ENCODE measurements around the gene ELK4.

The ELK4 gene

GRCh38 chr1:205631768-205632668, at the start of gene ELK4:
Gene ELK4, minus strand, starts transcription at chr1:205632011. Its CDS starts 8,129 bp downstream, at chr1:205623882.
- peak; percentile 64 for DNase-seq

GRCh38 chr1:205681364-205681763, 49.6 kb upstream of the ELK4 start:
- DNase-seq = no peak

GRCh38 chr1:205680073-205680851, 48.5 kb upstream of the ELK4 start, which contains the start of gene SLC45A3:
Gene SLC45A3, minus strand, starts transcription at chr1:205680509. Its CDS starts 15,853 bp downstream, at chr1:205664656.
- no peak for DNase-seq

GRCh38 chr1:205678286-205679111, 46.7 kb upstream of the ELK4 start:
- DNase-seq = no peak

- no peak for DNase-seq
Observed at GRCh38 chr1:205677167-205677566, 45.4 kb upstream of the ELK4 start.

- no peak for DNase-seq
Observed at GRCh38 chr1:205676597-205676996, 44.8 kb upstream of the ELK4 start.

GRCh38 chr1:205676002-205676401, 44.2 kb upstream of the ELK4 start:
- no peak for DNase-seq

- no peak for DNase-seq
Observed at GRCh38 chr1:205675247-205675646, 43.4 kb upstream of the ELK4 start.

GRCh38 chr1:205672970-205673369, 41.2 kb upstream of the ELK4 start:
- no peak for DNase-seq

GRCh38 chr1:205672395-205672889, 40.6 kb upstream of the ELK4 start:
- DNase-seq = no peak

- DNase-seq = peak; percentile 47
Observed at GRCh38 chr1:205670611-205671430, 39.0 kb upstream of the ELK4 start.

- DNase-seq = no peak
Observed at GRCh38 chr1:205670150-205670446, 38.3 kb upstream of the ELK4 start.

GRCh38 chr1:205669341-205670149, 37.7 kb upstream of the ELK4 start:
- no peak for DNase-seq

GRCh38 chr1:205668951-205669340, 37.1 kb upstream of the ELK4 start:
- no peak for DNase-seq

GRCh38 chr1:205667909-205668643, 36.3 kb upstream of the ELK4 start:
- no peak for DNase-seq

GRCh38 chr1:205666372-205667166, 34.8 kb upstream of the ELK4 start:
- DNase-seq = no peak

GRCh38 chr1:205665201-205666045, 33.6 kb upstream of the ELK4 start:
- DNase-seq = no peak

GRCh38 chr1:205664399-205665017, 32.7 kb upstream of the ELK4 start:
- DNase-seq = no peak
